HG02840 (cell line): ENCODE results near the gene TOMM22.
"Not testable (repeated sequence)": the region's sequence is repeated elsewhere in the genome, so short reads cannot be mapped to it uniquely, and the experiment has no call there.

Experiments
- ATAC-seq: cut with Tn5 transposase; IDR thresholded peaks from one replicate; pipeline ENCODE4 v1.9.1; 2021; ENCODE audit warnings: mild to moderate bottlenecking, moderate library complexity, moderate number of reproducible peaks; ENCODE audit not compliant: unreplicated experiment, low FRiP score

TOMM22 gene

DNA sequence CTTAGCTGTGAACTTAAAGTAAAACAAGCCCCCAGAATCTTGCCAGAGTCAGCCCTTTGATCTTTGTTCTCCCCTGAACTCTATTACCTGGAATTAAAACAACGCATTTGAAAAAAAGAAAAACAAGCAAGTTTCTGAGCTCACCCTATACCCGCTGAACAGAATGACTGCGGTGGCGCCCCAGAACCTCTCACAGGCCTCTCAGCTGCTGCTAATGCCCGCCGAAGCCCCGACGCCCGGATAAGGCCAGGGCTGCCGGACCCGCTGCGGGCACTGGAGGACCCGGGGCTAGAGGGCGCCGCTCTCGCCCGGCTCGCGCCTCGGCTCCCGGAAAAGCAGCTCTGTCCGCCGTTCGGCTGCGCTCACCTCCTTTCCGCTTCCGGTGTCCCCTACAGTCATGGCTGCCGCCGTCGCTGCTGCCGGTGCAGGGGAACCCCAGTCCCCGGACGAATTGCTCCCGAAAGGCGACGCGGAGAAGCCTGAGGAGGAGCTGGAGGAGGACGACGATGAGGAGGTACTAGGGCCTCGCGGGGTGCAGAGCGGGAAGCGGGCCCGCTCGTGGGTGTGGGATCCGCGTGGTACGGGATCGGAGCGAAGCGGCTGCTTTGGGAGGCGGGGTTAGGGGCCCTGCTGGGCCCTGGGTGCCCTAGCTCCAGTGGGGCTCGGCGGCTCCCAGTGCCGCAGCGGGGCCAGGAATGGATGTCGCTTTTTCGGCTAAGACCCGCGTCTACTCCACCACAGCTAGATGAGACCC lies at the start of gene TOMM22:
Gene TOMM22 (plus strand): TSS at position 376 of the 754 bp plus-strand sequence. CDS start 22 bp downstream, at position 398.
- peak; percentile 84 for ATAC-seq

DNA sequence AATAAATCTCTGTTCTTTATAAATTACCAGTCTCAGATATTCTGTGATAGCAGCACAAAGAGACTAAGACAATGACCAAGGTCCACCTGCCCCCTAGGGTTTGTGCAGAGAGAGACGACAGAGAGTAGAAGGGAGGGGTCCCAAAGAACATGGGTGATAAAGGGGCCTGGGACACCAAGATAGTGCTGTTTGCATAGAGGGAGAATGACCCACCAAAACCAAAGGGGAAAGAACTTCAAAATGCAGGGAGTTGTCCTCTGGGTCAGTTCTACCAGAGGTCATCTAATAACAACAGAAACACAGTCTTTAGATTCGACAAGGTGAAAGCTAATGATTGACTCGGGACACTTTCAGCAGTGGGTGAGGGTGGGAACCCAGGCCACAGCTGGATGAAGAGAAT lies 49.2 kb upstream of the TOMM22 start:
- ATAC-seq: no peak

DNA sequence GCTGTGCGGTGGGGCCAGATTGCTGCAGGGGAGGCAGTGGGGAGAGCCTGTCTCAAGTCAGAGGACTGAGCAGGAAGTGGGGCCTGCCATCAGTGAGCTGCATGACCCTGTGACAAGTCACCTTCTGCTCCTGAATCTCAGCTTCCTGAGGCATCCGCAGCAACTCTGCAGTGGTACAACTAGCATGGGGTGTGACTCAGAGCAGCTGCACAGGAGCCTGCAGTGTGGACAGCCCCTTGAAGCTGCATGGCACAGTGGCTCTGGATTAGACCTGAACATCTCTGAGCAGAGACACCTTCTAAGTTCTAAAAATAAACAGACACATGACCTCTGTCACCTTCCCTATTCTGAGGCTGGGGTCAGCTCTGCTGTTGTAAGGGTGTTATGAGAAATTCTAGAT lies 43.5 kb upstream of the TOMM22 start:
- ATAC-seq: no peak

DNA sequence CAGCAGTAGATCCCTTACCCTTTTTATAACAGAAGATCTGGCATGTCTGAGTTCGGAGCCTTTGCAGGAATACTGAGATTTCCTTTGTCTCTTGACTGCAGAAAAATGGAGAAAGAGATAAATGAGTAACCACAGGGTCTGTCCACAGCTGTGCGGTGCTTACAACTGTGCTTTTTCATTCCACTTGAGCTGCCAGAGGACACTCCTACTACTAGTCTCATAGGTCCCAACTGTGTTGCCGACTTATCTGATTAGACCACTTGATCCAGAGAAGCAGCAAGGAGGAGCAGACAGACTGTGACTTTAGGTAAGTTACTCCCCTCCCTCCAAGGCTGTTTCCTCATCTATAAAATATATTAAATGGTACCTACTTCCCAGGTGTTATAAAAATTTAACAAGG lies 43.0 kb upstream of the TOMM22 start:
- ATAC-seq: no peak

DNA sequence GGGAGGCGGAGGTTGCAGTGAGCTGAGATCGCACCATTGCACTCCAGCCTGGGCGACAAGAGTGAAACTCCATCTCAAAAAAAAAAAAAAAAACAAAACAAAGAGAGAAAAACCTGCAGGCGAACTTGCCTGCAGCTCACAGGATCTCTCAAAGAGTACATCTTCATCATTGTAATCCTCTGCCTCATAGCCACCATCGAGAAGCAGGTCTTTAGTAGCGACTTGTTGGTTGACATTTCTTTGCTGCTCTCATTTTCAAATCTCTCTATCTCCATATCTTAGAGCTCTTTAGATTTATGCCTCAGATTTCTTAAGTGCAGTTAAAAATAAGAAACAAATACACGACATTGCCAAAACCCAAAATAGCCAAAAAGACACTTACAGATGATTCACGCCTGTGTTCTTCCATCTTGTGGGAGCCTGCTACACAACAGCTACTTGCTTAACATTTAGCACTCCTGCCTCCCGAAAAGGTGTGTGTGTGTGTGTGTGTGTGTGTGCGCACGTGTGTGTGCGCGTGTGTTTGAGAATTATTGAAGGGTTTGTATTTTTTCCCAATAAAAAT lies 40.2 kb upstream of the TOMM22 start:
- no peak for ATAC-seq

DNA sequence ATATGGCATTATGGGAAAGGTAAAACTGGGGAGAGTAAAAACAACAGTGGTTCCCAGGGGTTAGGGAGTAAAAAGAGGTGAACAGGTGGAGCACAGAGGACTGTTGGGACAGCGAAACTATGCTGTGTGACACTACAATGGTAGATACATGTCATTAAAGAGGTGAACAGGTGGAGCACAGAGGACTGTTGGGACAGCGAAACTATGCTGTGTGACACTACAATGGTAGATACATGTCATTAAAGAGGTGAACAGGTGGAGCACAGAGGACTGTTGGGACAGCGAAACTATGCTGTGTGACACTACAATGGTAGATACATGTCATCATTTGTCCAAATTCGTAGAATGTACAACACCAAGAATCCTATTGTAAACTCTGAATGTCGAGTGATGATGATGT lies 37.5 kb upstream of the TOMM22 start:
- ATAC-seq: not testable (repeated sequence)

DNA sequence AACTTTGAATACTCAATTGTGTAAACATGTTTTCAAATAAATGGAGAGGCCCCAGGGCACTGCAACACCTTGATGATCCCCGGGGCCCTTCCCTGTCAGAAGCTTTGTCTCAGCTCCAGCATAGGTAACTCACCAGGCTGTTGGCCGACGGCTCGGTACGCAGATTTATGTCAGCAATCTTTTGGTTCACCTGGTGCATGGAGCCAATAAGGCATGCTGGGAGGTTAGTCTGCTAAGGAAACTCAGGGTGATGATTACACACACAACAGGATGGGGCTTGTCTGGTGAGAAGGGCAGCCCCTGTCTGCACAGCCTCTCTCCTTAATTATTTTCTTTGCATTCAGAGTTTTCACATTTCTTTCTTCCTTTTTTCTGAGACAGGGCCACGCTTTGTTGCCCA lies 36.3 kb upstream of the TOMM22 start:
- ATAC-seq: no peak

DNA sequence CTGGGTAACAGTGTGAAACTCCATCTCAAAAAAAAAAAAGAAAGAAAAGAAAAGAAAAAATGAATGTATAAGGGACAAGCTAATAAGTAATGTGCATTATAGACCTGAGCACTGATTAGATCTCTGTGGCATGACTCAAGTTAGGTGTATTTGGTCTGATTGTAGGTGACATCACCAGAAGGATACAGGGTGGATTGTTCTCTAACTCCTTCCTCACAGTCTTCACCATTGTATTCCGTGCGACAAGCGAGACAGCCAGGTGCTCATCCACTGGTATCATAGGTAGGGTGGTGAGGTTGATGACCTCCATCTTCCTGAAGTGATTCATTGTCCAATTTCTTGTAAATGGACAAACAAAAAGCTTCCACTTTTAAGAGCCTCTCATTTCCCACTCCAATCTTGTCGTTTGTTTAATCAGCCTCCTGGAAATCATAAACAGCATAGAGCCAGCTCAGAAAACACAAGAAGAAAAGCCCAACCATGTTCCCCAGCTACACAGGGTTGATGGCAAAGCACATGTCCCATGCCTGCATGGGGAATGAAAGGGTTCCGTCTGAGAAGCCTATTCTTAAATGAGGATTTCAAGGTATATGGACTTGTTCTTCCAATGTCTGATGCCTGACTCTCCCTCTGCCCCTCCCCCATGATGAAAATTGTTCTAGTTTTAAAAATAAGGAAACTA lies 31.8 kb upstream of the TOMM22 start:
- ATAC-seq: no peak

DNA sequence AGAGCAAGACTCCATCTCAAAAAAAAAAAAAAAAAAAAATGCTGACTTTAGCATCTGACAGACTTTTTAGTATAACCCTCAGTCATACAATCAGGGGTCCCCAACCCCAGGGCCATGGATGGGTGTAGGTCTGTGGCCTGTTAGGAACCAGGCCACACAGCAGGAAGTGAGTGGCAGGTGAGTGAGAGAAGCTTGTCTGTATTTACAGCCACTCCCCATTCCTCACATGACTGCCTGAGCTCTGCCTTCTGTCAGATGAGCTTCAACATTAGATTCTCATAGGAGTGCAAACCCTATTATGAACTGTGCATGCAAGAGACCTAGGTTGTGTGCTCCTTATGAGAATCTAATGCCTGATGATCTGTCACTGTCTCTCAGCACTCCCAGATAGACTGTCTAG lies 28.9 kb upstream of the TOMM22 start:
- no peak for ATAC-seq

DNA sequence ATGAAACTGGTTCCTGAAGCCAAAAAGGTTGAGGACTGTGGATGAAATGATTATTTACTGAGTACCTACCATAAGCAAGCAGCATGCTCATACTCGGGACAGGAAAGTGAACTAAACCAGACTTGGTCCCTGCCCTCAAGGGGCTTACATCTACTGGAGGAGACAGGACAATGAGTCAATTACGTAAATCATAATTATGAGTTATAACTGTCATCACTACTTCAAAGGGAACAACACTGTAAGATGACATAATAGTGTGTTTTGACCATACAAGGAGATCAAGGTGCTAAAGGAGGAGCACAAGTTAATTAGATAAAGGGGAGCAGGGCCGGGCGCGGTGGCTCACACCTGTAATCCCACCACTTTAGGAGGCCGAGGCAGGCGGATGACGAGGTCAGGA lies 28.0 kb upstream of the TOMM22 start:
- ATAC-seq: no peak

DNA sequence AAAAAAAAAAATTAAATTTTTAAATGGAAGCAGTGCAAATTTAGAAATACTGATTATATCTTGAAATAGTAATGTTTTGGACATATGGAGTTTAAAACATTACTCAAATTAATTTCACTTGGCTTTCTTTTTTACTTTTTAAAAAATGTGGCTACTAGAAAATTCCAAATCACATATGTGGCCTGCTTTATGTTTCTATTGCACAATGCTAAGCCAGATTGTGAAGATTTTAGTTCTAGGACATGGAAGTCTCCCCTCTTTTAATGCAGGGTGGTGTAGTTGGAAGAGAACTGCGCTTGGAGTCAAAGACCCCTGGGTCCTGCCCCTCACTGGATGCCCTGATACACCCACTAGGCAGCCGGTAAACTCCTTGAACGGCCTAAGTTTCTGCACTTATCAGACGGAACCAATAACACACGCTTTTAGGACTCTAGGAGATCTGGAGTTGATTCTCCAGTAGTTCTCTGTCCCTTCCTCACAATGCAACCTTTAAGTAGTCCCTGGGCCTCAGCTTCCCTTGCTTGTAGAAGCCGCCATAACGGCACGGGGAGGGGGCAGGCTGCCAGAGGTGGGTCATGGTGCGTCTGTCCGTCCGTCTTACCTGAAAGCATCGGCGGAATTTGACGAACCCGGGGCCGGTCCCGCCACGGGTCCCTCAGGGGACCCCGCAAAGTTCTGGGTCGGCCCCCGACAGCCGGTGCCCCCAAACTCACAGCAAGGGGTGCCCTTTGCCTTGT lies 26.1 kb upstream of the TOMM22 start:
- peak; percentile 17 for ATAC-seq

DNA sequence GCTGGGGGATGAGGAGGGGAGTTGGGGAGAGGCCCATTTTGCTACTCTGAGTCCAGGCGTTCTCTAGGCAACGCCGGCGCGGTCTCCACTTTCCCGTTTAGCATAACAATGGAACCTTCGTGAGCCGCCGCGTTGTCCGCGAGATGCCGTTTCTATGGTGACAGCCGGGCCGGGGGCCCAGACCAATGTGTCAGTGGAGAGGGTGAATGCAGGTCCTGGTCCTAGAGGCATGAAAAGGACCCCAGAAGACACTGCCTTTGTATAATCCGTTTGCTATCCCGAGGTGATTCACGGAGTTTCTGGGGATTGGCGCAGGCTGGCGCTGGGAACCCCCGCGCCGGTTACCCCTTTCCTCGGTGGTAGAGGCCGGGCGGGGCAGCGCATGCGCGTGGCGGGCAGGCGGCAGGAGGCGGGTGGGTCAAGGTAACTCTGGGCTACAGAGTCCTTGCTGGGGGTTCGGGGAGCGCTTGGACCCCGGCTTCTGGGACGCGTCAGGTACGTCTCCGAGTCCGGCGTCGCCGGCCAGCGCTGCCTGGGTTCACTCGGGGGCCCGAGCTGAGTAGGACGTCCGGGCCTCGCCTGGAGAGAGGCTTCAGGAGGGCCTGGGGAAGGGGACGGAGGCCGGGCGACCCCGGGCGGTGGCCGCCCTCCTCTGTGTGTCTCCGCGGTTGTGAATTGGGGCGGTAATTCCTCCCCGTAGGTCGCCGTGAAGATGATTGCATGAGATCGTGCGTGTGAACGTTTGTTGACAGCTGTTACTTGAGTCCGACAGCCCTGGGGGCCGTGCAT lies 25.3 kb upstream of the TOMM22 start, which contains the start of the genes CBY1 and FAM227A:
Gene CBY1 (plus strand): TSS at position 383 of the 789 bp plus-strand sequence. CDS start 11,417 bp downstream, outside the sequence.
Gene FAM227A (minus strand): TSS at position 137 of the 789 bp plus-strand sequence. CDS start 6,224 bp downstream, outside the sequence.
- ATAC-seq: peak; percentile 75

DNA sequence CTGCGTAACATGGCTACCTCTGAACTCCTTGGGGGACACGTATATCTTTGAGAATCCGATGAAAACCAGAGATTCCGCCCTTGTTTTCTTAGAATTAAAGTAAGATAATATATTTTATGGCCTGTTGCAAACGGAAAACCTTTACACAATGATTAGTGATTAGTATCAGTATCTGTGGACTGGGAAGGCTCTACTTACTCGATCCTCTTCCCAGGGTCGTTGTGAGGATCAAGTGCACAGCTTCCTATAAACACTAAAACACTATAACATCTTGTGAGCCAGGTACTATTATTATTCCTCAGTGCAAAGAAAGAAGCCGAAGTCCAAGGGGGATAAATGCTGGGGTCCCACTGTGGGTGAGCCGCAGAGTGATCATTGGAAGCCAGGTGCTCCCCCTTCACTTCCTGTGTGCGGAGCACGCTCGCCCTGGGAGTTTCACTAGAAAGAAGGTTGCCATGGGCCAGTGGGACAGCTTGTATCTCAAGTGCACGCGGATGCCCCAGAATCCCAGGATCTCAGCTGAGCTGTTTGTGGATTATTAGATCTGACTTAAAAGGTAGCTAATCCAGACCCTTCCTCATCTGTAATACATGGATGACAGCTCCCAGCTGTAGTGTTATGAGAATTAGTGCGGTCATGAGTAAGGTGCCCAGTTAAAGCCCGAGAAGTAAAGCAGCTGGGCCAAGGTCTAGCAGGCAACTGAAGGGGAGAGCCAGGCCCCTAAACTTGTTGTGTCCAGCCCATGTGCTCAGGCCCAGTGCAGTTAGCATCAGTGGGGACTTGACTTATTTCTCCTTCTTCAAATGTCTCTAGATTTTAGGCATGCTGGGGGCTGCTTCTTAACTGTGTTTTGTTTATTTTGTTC lies 24.5 kb upstream of the TOMM22 start:
- no peak for ATAC-seq

DNA sequence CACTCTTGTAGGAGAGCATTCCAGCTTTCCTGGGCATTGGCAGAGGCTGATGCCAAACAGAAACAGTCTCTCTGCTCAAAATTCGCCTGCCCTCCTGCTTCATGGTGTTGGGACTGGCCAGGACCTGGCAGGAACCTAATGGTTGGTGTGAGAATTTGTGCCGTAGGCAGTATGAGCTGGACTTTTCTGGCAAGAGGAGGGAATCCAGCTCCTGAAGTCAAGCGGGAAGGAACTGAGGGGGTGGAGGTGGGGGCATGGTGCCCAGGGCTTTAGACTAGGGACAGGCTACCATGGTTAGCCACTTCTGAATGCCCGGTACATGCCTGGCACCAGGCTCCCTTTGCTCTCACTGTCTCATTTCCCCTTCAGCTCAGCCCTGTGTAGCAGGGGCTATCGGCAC lies 6.9 kb upstream of the TOMM22 start:
- no peak for ATAC-seq

DNA sequence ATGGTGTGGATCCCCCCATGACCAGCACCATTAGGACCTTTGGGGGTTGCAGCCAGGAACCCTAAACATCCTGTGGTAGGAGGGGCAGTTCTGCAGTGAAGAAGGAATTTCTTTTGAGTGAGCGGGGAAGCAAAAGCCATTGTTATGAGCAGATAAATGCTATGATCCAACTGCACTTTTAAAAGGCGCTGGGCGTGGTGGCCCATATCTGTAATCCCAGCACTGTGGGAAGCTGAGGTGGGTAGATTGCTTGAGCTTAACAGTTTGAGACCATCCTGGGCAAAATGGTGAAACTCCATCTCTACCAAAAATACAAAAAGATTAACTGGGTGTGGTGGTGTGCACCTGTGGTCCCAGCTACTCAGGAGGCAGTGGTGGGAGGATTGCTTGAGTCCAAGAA lies 5.9 kb upstream of the TOMM22 start:
- no peak for ATAC-seq

DNA sequence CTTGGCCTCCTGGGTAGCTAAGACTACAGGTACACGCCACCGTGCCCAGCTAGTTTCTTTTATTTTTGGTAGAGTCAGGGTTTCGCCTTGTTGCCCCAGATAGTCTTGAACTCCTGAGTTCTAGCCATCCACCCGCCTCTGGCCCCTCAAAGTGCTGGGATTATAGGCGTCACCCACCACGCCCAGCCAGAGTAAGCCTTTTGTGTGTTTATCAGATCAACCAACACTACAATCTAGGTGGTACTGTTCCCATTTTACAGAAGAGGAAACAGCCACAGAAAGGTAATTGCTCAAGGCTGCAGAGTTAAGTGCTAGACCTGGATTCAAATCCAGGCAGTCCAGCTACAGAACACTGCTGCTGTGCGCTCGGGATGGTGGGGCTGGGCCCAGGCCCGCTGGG lies 3.1 kb downstream of the TOMM22 start:
- ATAC-seq: no peak

DNA sequence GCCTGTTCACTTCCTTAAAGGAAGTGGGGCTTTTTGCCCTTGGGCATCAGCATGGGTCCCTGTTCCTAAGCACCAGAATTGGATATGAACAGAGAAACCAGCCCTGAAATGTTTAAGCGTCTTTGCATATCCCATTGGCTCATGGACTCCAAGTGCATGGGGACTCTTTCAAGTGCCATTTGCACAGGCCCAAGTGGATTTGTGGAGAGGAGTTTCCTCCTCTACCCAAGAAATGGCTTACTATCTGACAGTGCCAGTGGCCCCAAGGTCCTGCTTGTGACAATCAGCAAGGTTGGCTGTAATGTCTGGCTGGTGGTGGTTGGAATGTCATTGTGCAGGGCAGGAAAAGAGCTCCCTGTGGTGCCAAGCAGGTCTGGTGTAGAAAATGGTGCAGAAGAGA lies 4.0 kb downstream of the TOMM22 start:
- no peak for ATAC-seq

DNA sequence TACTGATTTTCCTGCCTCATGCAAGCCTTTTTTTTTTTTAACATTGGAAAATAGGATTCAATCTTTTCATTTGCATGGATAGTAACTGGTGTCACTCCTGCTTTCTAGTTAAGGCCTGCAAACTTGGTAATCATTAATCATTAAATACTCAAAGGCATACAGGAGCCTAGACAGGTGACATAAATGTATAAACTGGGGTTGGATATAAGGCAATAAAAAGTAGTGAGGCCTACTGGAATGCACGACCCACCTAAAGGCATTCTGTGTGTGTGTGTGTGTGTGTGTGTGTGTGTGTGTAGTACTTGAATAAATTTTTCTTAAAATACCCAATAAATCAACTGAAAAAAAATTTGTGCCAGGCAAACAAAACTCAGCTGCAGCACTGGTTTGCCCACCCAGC lies 7.9 kb downstream of the TOMM22 start:
- no peak for ATAC-seq

DNA sequence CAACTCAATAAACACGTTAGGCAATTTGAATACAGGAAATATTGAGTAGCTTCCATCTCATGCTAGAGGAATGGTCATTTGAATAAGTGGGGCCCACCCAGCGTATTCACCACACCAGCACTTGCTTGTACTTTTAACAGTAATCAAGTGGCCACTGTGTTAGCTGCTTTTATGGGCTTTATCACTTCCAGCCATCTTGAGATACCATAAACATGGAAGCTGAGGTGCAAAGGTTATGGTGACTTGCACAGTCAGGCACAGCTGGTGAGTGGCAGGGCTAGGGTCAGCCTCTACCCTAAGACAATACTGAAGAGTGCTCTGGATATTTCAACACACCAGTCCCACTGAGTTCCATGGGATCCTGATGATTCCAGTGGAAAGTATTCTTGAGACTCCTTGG lies 12.3 kb downstream of the TOMM22 start:
- ATAC-seq: no peak
